HG03095 (cell line): ENCODE data around the gene ZFYVE21.

Source experiments
- ATAC-seq: cut with Tn5 transposase; IDR thresholded peaks from one replicate; pipeline ENCODE4 v1.9.1; 2021; ENCODE audit warnings: moderate library complexity; ENCODE audit not compliant: unreplicated experiment

The ZFYVE21 gene

DNA sequence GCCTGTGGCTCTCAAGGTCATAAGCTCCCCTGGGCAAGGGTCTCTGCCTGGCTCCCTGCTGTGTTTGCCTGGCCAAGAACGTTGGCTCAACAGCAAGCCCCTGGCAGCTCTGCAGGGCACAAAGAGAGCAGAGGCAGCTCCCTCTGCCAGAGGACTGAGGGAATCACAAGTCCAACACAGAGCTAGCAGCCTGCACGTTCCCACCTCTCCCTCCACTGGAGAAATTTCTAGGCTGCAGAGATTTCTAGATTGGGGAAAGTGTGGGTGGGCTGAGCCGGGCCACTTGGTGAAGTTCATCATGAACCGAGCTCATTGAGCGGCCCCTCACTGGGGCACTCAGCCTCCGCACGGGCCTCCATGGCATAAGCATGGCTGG, 19.8 kb downstream of the ZFYVE21 start:
- ATAC-seq: no peak

DNA sequence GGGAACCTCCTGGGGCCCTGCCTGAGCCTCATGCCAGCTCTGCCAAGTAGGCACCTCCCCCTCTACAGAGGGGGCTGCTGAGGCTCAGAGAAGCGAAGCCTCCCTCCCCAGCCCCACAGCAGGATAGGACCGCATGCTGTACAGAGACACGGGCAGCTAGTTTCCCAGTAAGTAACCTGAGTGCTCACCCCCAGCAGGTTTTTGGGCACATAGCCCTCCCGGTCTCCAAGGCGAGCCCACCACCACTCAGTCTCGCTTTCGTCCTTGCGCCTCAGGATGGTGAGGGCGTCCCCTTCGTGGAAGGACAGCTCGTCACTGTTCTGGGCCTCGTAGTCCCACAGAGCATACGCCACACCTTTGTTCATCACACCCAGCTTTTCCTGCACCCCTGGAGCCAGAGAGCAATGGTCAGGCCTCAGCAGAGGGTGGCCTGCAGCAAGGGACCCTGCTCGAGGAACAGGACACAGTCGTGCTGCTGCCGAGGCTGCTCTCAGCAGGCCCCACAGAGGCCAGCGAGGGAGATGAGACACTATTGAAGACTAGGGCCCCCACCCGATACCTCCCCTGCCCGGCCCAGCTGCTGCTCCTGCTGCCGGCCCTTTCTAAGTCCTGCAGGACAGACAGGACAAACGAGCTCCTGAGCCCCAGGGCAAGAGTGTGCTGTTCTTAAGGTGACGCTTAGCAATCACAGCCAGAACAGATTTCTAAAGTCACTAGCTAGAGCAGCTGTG, 20.4 kb downstream of the ZFYVE21 start:
- no peak for ATAC-seq

DNA sequence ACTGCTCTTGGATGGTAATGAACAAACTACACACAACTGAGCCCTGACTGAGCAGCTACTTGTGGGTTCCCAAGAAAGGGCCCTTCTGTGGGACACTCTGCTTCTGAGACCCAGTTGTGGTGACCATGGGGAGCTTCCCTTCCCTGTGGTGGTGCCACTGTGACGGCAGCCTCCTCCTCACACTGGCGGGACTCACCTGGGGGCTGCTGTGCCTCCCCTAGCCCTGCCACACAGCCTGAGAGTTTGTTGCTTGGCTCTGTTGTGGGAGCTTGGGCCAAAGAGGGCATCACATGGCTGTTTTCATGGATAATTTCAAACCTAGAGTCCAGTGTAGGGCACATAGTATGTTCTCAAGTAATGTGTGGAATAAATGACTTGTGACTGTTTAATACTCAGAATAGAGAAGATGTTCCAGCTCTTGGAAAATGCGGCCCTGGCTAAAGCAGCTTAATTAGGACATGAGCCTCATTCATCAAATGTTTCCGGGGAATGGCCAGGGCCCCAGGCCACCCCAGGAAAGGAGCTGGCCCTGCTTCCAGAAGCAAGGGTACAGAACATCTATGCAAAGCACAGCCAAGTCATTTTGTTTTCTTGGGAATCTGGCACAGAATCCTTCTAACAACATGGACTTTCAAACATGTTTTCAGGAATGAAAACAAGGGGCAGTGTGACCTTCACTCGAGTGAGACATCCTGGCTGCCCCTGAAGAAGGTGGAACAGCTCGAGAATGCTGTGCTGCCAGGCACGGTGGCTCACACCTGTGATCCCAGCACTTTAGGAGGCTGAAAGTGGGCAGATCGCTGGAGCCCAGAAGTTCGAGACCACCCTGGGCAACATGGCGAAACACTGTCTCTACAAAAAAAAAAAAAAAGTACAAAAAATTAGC, 21.2 kb downstream of the ZFYVE21 start:
- ATAC-seq: no peak

DNA sequence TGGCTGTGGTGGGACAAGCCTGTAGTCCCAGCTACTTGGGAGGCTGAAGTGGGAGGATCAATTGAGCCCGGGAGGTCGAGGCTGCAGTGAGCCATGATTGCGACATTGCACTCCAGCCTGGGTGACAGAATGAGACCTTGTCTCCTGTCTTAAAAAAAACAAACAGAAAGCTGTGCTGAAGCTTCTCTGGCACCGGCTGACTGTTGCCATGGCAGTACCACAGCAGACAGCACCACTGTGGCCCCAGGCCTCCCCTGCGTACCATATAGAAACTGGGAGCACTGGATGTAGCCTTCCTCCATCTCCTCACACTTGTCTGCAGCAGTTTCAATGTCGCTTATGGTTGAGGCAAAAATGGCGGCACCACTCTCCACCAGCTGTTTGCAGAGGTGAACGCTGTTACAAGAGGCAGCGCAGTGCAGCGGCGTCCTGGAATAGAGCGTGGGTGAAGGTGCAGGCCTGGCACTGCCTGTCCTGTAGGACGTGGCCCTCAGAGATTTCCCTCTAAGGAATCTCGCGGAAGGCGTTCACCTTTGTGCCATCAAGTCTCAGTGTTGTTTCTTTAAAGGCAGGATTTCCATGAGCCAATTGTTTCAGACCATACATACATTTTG, 21.9 kb downstream of the ZFYVE21 start:
- ATAC-seq: no peak

DNA sequence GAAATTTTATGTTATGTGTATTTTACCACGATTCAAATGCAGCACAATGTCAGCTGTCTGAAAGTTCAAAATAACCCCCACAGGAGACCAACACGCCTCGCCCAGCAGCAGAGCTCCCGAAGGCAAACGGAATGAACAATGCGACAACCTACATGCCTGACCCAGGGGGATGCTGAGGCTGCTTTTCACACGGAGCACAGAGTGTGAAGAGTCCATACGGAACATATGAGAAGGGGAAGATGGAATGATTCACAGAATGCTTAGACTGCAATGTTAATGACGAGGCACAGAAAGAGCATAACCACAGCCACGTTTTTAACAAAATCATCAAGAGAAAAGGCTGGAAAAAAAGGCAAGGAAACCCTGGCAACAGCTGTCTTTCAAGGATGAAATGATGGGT, 22.6 kb downstream of the ZFYVE21 start:
- no peak for ATAC-seq

DNA sequence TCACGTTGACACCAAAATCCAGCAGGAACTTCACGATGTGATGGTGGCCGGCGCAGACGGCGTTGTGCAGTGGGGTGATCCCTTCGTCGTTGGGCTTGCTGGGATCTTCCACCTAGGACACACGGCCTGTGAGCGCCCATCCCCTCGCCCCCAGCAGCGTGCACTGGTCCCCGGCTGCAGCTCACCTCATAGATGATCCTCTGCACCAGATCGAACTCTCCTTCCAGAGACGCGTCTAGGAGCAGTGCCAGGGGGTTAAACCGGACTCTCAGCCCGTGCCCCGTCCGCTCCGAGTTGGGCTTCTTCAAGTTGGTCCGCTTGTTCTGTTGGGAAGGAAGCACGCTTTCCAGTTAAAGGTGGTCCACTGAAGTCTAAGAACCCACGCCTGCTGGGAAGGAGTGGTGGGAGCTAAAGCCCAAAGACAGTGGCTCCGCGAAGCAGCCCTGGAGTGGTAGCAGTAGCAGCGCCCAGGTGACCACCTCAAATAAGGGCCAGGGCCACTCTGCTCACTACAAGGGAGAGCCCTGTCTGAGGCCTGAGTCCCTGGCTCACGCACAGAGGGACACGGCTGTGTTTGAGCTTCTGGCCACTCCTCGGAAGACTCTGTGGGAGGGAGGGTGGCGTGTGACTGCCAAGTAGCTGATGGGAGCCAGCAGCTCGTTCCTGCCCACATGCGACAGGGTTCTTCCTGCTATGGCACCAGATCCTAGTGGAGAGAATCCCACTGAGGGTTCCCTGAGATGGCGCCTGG, 23.3 kb downstream of the ZFYVE21 start:
- ATAC-seq: no peak

DNA sequence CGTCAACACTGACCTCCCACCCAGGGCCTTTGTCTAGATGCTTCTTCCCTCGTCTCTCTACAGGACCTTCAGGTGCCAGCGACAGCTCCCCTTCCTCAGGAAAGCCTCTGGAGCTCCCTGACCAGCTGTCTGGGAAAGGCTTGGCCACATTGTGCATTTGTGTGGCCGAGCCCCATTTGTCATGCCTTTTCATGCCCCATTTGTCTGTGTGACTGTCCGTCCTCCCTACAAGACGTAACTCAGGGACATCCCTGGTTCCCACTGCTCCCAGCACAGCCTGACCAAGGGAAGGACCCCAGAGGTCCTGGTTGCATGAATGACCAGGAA, 23.8 kb downstream of the ZFYVE21 start:
- no peak for ATAC-seq

DNA sequence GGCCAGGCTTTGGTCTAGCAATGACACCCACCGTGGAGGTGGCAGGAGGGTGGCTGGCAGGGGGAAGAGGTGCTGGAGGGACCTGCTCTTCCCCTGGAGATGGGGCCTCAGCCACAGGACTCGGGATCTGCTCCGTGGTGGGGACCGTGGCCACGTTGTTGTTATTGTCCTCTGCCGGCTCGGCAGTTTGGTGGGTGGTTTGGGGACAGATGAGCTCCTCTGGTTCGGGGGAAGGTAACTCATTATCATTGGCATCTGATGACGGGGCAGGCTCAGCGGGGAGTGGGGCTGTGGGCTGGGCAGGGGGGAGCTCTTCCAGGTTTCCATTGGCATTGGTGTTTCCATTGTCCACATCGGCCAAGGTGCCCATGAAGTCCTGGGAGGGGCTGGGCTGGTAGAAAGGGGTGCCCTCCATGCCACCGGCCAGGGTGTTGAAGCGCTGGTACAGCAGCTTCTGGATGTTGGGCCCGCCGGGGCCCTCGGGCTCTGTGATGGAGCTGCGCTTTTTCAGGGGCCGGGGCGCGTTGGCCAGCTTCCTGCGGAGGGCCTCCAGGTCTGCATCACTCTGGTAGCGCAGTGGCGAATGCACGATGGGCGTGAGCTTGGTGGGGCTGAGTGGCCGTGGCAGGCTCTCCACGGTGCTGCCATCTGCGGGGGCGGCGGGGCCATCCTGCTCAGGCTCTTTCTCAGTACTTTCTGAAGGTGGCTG, 24.3 kb downstream of the ZFYVE21 start:
- no peak for ATAC-seq

DNA sequence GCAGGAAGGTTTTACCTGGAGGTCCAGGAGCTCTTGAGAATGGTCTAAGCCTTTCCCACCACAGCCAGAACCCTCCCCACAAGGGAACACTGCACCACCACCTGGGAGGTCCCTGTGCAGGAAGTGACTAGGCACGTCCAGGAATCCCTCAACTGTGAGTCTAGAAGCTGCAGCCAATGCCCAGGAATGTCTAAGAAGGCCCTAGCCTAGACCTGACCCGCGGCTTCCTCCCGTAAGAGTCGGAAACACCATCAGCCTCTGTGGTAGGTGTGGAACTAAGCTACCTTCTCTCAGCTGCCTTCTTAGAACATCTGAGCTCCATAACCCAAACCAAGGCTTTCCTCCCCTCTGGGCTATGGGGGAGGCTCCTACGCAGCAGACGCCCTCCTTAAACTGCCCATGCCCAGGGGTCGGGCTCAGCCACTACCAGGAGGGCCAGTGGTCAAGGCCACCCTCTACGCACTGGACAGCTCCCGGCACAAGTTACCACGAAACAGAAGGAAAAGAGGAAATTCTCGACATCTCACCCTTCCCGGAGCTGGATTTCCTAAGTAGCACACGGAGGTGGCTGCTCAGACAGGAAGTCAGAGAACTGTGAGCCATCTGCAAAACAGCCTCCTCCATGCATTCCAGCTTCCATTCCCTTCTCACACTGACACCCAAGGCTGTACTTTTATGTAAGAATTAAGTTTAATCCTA, 25.5 kb downstream of the ZFYVE21 start:
- ATAC-seq: no peak

DNA sequence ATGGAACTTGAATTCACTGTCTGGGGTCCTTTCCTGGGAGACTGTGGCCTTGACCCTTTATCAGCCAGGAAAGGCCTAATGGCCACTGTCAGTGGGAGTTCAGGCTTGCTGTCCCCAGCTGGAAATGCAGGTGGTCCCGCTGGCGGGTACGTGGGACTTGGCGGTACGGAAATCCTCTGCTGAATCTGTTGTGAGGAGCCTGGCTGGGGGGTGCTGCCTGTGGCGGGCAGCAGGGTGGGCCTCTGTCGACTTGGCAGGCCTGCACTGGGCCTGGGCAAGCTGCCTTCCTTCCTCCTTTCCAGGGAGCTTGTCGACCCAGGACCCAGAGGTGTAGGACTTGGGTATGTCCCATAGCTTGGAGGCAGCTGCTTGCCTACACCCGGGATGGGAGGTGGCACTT, 26.3 kb downstream of the ZFYVE21 start:
- ATAC-seq: no peak

DNA sequence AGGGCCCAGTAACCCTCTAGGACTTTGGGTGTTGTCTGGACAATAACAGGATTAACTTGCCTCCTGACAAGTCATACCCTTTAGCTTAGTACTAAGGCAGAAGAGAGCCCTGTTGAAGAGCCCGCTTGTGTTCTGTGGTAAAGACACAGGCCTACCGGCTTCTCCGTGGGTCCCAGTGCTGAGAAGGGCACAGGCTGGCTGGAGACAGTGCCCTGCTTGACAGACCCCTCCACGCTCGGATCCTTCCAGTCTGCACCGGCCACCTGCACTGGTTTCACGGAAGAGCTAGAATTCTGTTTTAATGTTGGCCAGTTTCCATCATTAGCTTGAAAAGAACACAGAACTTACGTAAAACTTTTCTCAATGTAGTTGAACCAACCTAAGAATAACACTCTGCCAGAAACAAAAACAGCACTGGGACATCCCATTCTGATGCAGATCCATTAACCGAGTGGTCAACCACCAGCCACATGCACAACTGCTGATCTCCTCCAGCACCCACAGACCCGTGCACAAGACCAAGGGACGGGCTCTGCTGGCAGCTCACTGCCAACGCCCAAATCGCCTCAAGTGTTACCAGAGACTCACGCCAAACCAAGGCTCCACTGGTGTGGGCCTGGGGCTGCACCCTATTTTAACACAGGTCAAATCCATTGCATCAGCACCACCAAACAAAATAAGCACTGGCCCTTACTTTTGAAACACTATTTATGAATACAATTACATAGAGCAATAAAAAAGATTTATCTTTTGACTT, 27.1 kb downstream of the ZFYVE21 start:
- ATAC-seq: no peak

DNA sequence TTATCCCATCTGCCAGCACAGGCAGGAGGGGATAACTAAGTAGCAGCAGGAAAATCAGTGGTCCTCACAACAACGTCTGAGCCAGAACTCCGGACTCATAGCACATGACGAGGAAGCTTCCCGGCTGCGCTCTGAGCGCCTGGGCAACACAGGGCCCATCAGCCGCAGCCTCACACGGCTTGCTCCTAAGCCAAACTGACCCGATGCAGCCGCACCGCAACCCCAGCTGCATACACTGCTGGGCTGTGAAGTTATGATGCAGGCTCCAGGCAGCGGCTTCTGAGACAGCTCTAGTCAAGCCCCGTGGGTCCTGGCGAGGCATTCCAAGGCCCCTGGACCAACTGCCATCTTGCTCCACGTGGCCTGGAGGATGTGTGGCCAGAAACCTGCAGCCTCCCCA, 28.1 kb downstream of the ZFYVE21 start:
- ATAC-seq: no peak

DNA sequence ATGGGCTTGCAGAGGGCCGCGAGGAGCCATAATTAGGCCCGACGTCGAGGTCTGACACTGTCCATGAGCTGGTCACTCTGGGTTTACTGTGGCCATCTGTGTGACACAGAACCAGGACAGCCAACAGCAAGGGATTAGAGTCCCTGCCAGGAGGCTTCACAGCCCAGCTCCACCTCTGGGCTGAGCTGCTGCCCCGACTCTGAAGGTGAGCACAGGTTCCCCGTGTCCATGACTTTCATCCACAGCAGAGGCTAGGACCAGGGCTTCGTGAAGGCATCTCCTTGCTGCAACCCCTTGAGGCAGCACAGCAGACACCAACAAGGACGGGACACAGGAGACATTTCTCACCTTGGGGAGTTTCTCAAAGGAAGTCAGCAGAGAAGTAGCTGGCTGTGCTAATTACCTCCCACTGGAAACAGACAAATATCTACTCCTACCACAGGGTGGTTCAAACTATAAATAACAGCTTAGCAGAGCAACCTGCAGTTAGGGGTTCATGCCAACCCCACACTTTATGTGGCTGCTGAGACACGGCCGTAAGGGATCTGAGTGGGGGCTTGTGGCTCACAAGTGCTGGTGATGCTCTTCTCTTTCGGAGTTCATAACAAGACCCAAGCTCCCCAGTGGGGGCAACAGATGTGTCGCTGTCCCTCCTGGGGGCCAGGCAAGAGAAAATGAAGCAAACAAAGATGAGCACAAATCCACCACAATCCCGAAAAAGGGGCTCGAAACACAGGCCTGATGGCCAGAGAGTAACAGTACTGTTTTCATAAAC, 29.2 kb downstream of the ZFYVE21 start:
- no peak for ATAC-seq

DNA sequence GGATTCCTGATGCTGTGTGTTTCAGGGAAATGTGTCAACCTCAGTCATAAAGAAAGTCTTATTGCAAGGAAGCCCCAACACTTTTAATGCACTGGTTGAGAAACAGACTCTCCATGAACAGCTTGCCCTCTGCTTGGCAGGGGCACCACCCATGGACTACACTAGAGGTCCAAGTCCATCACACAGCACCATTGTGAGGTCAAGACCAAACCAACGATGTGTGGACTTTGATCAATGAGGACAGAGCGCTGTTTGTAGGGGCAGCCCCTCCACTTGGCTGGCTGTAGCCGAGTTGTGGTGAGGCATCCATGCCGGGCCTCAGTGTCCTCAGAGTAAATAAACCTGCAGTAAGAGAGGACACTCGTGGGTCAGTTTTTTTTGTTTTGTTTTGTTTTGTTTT, 29.8 kb downstream of the ZFYVE21 start:
- ATAC-seq: no peak

DNA sequence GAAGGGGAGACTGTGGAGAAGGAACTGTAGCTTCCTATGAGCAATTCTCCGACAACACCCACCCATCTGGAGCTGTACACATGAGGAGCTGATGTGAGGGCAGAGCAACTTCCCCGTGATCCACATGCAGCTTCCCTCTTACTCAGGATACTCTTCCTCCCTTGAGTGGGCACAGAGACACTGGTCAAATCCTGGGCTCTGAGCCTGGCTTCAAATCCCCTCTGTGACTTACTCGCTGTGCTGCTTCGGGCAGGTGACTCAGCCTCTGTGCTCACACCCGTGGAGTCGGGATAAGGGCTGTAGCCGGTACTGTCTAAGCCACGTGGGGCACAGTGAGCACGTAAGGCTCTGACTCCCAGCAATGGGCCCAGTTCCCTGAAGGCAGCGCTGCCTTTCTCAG, 31.1 kb downstream of the ZFYVE21 start:
- ATAC-seq: no peak

DNA sequence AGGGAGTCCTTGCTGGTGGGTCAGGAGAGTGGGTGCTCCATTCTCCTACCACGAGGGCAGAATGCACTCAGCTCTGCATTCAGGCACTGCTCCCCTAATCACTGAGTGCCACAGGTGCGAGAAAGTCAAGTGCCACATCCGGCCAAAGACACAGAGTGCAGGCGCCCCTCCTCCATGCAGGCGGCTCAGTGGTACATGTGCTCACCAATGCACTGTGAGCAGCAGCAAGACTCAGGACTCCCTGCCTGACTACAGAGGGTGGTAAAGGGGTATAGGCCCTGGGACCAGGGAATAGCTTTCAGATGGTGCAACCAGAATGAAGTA, 32.9 kb downstream of the ZFYVE21 start:
- no peak for ATAC-seq

DNA sequence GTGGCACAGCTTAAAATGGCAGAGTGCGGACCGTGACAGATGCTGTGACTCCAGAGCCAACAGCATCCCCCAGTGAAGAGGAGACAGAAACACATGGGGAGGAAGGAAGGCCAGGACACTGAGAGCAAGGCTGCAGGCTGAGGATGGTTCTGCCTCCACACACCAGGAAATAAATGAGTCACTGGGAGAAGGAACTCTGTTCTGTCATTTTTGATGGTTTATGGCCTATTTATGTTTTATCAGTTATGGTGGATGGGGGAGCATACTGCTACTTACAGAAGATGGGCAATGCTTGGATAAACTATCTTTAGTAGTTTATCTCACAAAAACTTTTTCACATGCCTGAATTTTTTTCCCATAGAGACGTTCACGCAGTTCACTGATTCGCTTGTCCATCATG, 33.8 kb downstream of the ZFYVE21 start:
- ATAC-seq: no peak

DNA sequence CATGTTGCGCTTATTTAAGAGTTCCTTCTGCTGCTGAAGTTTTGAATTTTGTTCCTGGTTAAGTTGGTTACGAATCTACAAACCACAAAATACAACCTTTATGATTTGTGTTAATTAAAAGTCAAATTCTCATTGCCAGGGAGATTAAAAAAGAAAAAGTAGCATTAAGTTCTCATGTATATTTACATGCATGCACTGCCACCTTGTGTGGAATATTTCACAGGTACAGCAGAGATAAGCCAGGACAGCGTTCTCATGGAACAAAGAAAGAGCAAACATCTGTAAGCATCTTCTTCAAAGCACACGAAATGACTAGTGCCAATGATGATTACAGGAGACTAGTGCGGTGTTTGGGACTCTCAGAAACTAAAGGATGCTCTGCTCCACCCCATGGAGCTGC, 34.2 kb downstream of the ZFYVE21 start:
- no peak for ATAC-seq

DNA sequence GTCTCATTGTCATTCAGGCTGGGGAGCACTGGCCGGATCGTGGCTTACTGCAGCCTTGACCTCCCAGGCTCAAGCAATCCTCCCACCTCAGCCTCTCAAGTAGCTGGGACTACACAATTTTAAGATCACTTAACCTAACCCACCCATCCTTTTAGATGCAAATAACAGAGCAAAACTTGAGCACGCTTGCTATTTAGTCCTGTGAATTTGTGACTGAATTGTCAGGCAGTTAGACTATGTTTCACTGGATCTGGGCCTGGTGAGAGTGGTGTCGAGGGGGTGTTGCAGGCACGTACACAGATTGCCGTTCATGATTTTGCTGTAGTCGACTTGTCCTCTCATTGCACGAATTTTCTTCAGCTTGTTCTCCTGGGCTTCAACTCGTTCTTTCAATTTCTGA, 38.2 kb downstream of the ZFYVE21 start:
- ATAC-seq: no peak
